ENCODE results near the gene MTMR3.
"Not testable (repeated sequence)": the region's sequence is repeated elsewhere in the genome, so short reads cannot be mapped to it uniquely, and the experiment has no call there.

MTMR3 gene

GRCh38 chr22:29967461-29967860 is 84.5 kb downstream of the MTMR3 start:
- DNase-seq (ENCODE audit: low read depth) = no peak

- no peak for DNase-seq (ENCODE audit: low read depth)
Observed at GRCh38 chr22:29971607-29972006, 88.6 kb downstream of the MTMR3 start.

- DNase-seq (ENCODE audit: low read depth) = no peak
Observed at GRCh38 chr22:29972121-29972520, 89.1 kb downstream of the MTMR3 start.

GRCh38 chr22:29973269-29973668 is 90.3 kb downstream of the MTMR3 start:
- DNase-seq (ENCODE audit: low read depth) = no peak

- not testable (repeated sequence) for DNase-seq (ENCODE audit: low read depth)
Observed at GRCh38 chr22:29973680-29974079, 90.7 kb downstream of the MTMR3 start.

- no peak for DNase-seq (ENCODE audit: low read depth)
Observed at GRCh38 chr22:29975494-29975893, 92.5 kb downstream of the MTMR3 start.

GRCh38 chr22:29977107-29977506 is 94.1 kb downstream of the MTMR3 start:
- no peak for DNase-seq (ENCODE audit: low read depth)

- no peak for DNase-seq (ENCODE audit: low read depth)
Observed at GRCh38 chr22:29979777-29980321, 96.9 kb downstream of the MTMR3 start.

GRCh38 chr22:29983296-29983917 is 100.4 kb downstream of the MTMR3 start:
- DNase-seq (ENCODE audit: low read depth) = no peak

GRCh38 chr22:29985912-29986311 is 102.9 kb downstream of the MTMR3 start:
- no peak for DNase-seq (ENCODE audit: low read depth)

- DNase-seq (ENCODE audit: low read depth) = no peak
Observed at GRCh38 chr22:29987137-29987536, 104.2 kb downstream of the MTMR3 start.

GRCh38 chr22:29988719-29989118 is 105.7 kb downstream of the MTMR3 start:
- no peak for DNase-seq (ENCODE audit: low read depth)

- no peak for DNase-seq (ENCODE audit: low read depth)
Observed at GRCh38 chr22:29989446-29989845, 106.5 kb downstream of the MTMR3 start.

GRCh38 chr22:29992341-29993275 is 109.6 kb downstream of the MTMR3 start:
- DNase-seq (ENCODE audit: low read depth) = no peak

- no peak for DNase-seq (ENCODE audit: low read depth)
Observed at GRCh38 chr22:29994027-29994715, 111.2 kb downstream of the MTMR3 start.

GRCh38 chr22:29994943-29995342 is 112.0 kb downstream of the MTMR3 start:
- no peak for DNase-seq (ENCODE audit: low read depth)

- DNase-seq (ENCODE audit: low read depth) = no peak
Observed at GRCh38 chr22:29997107-29997506, 114.1 kb downstream of the MTMR3 start.

GRCh38 chr22:29997516-29997915 is 114.5 kb downstream of the MTMR3 start:
- no peak for DNase-seq (ENCODE audit: low read depth)

GRCh38 chr22:29998627-29999384 is 115.8 kb downstream of the MTMR3 start:
- no peak for DNase-seq (ENCODE audit: low read depth)

GRCh38 chr22:30000566-30000965 is 117.6 kb downstream of the MTMR3 start:
- DNase-seq (ENCODE audit: low read depth) = no peak

GRCh38 chr22:30001459-30001858 is 118.5 kb downstream of the MTMR3 start:
- DNase-seq (ENCODE audit: low read depth) = no peak
